Esophagus squamous epithelium (tissue), 4 donors: Measurements from ENCODE around the gene DNAJC30.
A peak's percentile ranks its signal among the peaks of the same experiment; 100 is the strongest.

ENCODE experiments used
- CTCF ChIP-seq, 6 experiments: fragments of 450-650 bp in 4 of 6; fragments of 200-600 bp in 2 of 6; sonication (generic) in 2 of 6; IDR thresholded peaks; one replicate each; pipeline ENCODE4 v1.5.1; 2016 to 2019; ENCODE audit warnings: antibody characterized with exemption in 6 of 6, mild to moderate bottlenecking in 4 of 6, moderate library complexity in 4 of 6
- POLR2A ChIP-seq, 4 donors: fragments of 450-650 bp; IDR thresholded peaks; one replicate each; pipeline ENCODE4 v1.6.1; 2017; ENCODE audit warnings: antibody characterized with exemption in 4 of 4, mild to moderate bottlenecking in 4 of 4, moderate library complexity in 3 of 4

GRCh38 chr7:73647725-73648592, 35.3 kb downstream of the DNAJC30 start:
- TF ChIP-seq CTCF (IDR thresholded peaks at IDR 0.05) (peak in 1 of 6 experiments; percentile 8), POLR2A (IDR thresholded peaks at IDR 0.05) (no peak)
